HG02759 (cell line): ENCODE results near the gene PTGIS.

Experiments used
- ATAC-seq: cut with Tn5 transposase; IDR thresholded peaks from one replicate; pipeline ENCODE4 v1.9.1; 2021; ENCODE audit warnings: mild to moderate bottlenecking, moderate library complexity; ENCODE audit not compliant: unreplicated experiment

The PTGIS gene

DNA sequence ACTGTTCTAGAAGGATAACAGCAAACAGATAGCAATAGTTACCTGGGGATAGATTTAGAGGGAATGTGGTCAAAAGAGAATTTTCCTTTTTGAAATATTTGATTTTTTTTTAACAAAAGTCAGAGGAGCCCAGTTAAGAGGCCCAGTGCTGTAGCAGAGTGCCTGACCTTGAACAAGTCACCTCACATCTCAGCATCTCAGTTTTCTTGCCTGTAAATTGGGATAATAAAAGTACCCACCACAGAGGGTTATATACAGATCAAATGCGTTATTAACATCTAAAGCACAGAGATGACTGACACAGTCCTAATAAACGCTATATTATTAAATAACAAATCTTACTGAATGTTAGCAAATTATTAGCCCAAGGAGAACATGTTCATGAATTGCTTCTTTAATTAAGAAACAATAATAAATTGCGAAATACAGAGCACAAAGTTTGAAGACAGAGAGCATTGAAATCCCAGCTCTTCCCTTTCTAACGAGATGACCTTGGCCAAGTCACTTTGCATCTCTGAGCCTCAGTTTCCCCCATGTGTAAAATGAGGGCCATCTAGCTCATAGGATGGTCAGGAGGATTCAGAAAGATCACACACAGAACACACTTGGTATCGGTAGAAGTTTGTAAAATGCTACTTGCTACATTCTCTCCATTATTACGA lies 35.5 kb downstream of the PTGIS start:
- ATAC-seq = no peak

GRCh38 chr20:49529470-49529869 lies 38.5 kb downstream of the PTGIS start:
- ATAC-seq = no peak

GRCh38 chr20:49526568-49526967 lies 41.4 kb downstream of the PTGIS start:
- no peak for ATAC-seq

DNA sequence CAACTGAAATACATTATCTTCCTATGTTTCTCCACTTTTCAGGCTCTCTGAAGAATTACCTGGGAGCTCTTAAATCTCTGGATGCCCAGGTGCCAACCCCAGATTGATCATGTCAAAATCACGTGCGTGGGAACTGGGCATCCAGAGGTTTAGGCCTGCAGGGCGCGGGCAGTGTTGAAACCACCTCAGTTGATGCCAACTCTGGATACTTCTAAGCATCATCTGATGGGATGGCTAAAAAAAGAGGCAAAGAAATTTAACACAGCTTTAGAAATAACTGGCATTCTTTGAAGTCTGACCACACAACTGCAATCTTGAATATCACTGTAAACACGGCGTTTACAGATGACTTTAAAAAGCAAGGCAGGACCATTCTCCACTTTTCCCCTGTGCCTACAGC lies 41.9 kb downstream of the PTGIS start:
- no peak for ATAC-seq

DNA sequence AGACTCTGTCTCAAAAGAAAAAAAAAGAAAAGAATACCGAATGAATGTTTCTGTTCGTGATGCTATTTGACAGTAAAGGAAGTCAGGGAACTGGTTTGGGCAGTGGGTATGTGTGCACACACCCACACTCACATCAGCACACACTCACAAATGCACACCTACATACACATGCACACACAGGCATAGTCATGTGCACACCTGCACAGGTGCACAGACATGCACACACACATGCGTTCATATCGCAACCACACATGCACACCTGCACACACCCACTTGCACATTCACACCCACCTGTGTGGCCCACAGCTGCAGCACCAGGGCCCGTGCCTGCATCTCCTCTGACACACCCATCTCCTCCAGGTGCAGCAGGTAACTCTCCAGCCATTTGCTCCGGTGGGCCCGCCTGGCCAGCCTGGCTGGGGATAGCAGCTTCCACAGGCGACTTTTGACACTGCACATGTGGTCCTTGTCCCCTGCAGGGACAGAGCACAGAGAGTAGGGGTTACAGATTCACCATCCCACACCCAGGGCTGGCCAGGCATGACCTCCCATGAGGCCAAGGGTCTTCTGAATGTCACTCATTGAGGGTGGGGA lies 44.1 kb downstream of the PTGIS start:
- ATAC-seq = no peak

GRCh38 chr20:49521356-49521755 lies 46.6 kb downstream of the PTGIS start:
- no peak for ATAC-seq

GRCh38 chr20:49519777-49520359 lies 48.1 kb downstream of the PTGIS start:
- no peak for ATAC-seq

- ATAC-seq = no peak
These were observed 48.7 kb downstream of the PTGIS start for GRCh38 chr20:49519212-49519712.

DNA sequence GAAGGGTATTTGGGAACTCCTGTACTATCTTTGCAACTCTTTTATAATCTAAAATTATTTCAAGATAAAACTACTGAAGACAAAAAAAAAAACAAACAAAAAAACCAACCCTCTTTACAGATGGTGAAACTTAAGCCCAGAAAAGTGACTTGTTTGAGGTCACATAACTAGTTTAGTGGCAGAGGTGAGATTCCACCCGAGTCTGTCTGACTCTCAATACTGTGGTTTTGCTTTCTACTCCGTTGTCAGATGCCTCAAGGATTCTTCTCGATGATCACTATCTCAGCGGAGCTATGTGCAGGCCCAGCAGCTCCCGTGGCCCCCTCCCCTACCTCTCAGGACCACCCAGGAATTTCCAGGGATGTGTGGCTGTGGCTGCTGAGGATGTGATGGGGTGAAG lies 49.4 kb downstream of the PTGIS start:
- ATAC-seq = no peak

- ATAC-seq = no peak
These were observed 50.2 kb downstream of the PTGIS start for GRCh38 chr20:49517805-49518100.

DNA sequence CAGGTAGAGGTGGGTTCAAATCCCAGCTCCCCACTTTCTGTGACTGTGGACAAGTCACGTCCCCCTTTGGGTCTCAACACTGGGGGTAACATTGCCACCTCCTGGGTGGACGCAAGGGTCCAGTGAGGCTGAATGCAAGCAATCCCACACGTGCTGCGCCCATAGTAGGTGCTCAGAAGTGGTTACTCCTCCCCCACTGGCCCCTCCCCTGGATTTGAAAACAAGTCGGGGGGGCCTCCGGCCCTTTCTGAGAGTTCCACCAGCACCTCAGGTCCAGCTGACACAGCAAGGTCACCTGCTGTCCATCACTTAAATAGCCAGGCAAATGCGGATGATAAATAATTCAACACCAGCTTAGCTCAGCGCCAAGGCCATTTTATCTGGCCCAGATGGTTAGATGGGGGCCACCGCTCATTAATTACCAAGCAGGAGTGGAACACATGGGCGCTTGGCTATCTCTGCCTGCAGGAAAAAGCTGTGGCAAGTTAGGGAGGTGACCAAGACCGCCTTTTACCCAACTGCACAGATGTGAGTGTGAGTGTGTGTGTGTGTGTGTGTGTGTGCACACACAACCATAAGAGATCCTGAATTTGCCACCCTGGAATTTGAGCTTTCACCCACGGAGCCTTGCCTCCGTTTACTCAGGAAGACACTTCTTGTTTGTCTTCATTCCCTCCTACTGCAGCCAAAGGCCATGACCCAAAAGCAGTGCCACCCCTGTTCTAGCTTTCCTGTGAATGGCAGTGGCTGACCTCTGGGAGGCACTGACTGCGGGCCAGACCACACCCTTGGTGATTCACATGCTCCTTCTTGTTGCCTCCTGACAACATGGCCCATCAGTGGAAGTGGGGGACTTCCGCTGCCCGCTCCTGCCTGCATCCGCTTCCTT lies 50.8 kb downstream of the PTGIS start:
- no peak for ATAC-seq

GRCh38 chr20:49515586-49515985 lies 52.4 kb downstream of the PTGIS start:
- no peak for ATAC-seq

- ATAC-seq = no peak
These were observed 54.4 kb downstream of the PTGIS start for GRCh38 chr20:49513517-49513916.

- no peak for ATAC-seq
These were observed 54.9 kb downstream of the PTGIS start for GRCh38 chr20:49513009-49513408.

GRCh38 chr20:49511788-49512525 lies 56.0 kb downstream of the PTGIS start:
- ATAC-seq = no peak

GRCh38 chr20:49510562-49511122 lies 57.3 kb downstream of the PTGIS start:
- ATAC-seq = no peak

DNA sequence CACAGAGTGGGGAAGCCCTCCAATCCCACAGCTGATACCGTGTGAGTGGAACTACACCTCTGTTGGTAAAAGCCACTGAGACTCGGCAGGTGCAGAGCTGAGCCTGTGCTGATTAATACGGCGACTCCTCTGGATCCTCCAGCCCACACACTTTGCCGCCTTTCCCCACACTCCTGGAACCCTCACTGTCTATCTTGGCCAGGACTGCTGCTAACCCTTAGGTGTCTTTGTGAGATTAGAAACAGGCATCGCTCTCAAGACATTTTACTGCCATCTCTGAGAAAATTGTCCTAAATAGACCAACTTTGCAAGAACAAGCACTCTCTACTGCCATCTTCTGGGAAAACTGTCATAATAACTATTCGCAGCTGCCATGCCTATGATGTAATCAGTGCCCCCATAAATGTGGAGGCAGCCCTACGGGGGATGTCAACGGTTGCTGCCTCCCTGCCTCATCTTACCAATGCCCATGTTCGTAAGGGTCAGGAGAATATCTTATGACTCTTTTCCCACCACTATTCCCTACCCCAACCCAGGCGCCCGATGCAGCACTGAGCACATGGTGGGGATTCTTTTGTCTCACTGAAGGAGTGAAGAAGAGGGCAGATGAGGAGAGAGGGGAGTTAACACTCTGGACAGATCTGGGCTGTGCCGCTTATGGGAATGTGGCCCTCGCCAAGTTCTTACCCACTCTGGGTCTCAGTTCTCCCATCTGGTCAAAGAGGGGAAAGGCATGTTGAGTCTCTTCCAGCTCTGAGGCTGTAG lies 59.3 kb downstream of the PTGIS start:
- ATAC-seq = no peak

- ATAC-seq = no peak
These were observed 60.0 kb downstream of the PTGIS start for GRCh38 chr20:49507741-49508434.

DNA sequence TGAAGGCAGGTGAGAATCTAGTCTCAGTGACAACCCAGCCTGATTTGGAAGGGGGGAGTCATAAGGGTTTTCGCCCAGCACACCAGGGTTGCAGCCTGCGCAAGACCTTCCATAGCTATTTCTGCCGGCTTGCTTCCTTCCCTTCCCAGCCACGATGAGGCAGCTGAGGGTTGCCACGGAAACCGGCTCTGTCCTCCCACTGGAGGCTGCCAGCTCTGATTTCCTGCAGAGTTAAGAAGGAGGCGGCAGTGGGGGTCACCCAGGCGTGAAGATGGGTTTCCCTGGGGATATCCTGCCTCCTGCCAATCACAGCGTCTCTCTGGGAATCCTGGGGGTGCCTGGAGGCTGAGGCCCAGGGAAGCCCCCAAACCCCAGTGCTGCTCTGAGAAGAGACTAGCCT lies 62.4 kb downstream of the PTGIS start:
- ATAC-seq = no peak
